NCI-H510A (cell line): ENCODE measurements around the gene TST.

Experiments
- DNase-seq: peaks from one replicate; lab custom pipeline; 2025; lab: John Stamatoyannopoulos, UW

TST gene

GRCh38 chr22:37032134-37032534 lies 12.9 kb upstream of the TST start:
- DNase-seq, result no peak

GRCh38 chr22:37030560-37031281 lies 11.5 kb upstream of the TST start:
- DNase-seq, result no peak

- DNase-seq, result no peak
Measured at GRCh38 chr22:37028692-37029674, 9.7 kb upstream of the TST start.

GRCh38 chr22:37027556-37027955 lies 8.3 kb upstream of the TST start:
- DNase-seq, result no peak

GRCh38 chr22:37026325-37026724 lies 7.1 kb upstream of the TST start:
- DNase-seq, result no peak

- no peak for DNase-seq
Measured at GRCh38 chr22:37025500-37026070, 6.3 kb upstream of the TST start.

- DNase-seq, result no peak
Measured at GRCh38 chr22:37024339-37025157, 5.3 kb upstream of the TST start.

- no peak for DNase-seq
Measured at GRCh38 chr22:37023743-37024338, 4.6 kb upstream of the TST start.

GRCh38 chr22:37022483-37023337 lies 3.5 kb upstream of the TST start:
- no peak for DNase-seq

- DNase-seq, result no peak
Measured at GRCh38 chr22:37021710-37022482, 2.6 kb upstream of the TST start.

- DNase-seq, result no peak
Measured at GRCh38 chr22:37021041-37021440, 1.8 kb upstream of the TST start.

- DNase-seq, result no peak
Measured at GRCh38 chr22:37020192-37020479, 889 bp upstream of the TST start.

- DNase-seq, result no peak
Measured at GRCh38 chr22:37018815-37019308, 385 bp downstream of the TST start.

GRCh38 chr22:37018086-37018814 lies 997 bp downstream of the TST start:
- DNase-seq, result no peak

- no peak for DNase-seq
Measured at GRCh38 chr22:37017356-37017755, 1.9 kb downstream of the TST start.

GRCh38 chr22:37016134-37016910 lies 2.9 kb downstream of the TST start:
- no peak for DNase-seq

GRCh38 chr22:37015587-37015878 lies 3.7 kb downstream of the TST start:
- DNase-seq, result no peak

GRCh38 chr22:37014835-37015586 lies 4.2 kb downstream of the TST start:
- DNase-seq, result no peak
